Measurements from ENCODE around the gene TST. TPM values are rescaled to one million over a fixed set of nuclear protein-coding genes. Genes with fewer than 3 reads are reported as not detected.

The TST gene
- polyA plus RNA-seq, 1 of the 3 experiments (the other 2 are of a cell fraction), result 49.4 TPM

DNA sequence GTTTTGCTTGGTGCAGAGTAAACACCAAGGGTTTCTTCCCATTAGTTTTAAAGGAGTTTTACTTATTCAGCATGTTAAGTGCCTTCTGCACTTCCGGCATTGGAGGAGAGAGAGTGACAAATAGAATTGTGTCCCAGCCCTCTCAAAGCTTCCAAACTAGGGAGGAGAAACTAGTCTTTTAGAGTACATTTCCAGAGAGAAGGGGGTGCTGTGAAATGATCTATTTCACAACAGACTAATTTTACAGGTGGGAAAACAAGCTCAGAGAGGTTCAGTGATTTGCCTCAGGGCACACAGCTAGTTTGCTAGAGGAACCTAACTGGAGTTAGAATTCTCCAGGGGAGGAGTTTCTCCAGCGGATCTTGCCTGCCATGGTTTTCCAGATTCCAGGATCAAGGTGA lies 12.9 kb upstream of the TST start:
- H2AFZ ChIP-seq (ENCODE audit: low read depth), result no peak overlapping the region
- POLR2A ChIA-PET, result interaction anchor here (0.7 to 1.2 kb wide), 3 partner anchors 19 to 586 kb away, joined by 3 read pairs; partner anchors contain the start of gene KCTD17
- no peak overlapping the region for H3K9ac ChIP-seq
- 76% methylated on average over 2 of the region's 2 CpGs for WGBS (ENCODE audit: low lambda C conversion rate)
- H3K27ac ChIP-seq (ENCODE audit: low read depth in 2 of 2, low read length in 1 of 2), result no peak overlapping the region
- H3K9me2 ChIP-seq, result no peaks in the 10 kb centered on the region
- H3K27me3 ChIP-seq (ENCODE audit: insufficient read depth), result no peaks in the 10 kb centered on the region
- no peak overlapping the region for H3K4me3 ChIP-seq (ENCODE audit: low read depth in 2 of 2, low read length in 1 of 2)
- peaks cover 0 to 26% of the 10 kb centered on the region in 2 experiments for H3K36me3 ChIP-seq (replicated peaks in 1 of 2; ENCODE audit: control insufficient read depth in 1 of 2, insufficient read depth in 2 of 2, low read length in 1 of 2)
- no peaks in the 10 kb centered on the region for H3K4me1 ChIP-seq (ENCODE audit: control insufficient read depth in 1 of 2, insufficient read depth in 2 of 2, low read depth in 1 of 2, low read length in 1 of 2)
- H3F3A ChIP-seq (replicated peaks; ENCODE audit: insufficient read depth), result no peaks in the 10 kb centered on the region
- no peaks in the 10 kb centered on the region for H3K9me3 ChIP-seq
- H3K4me2 ChIP-seq, result no peak overlapping the region
- H4K20me1 ChIP-seq (ENCODE audit: insufficient read depth), result no peaks in the 10 kb centered on the region
- H3K79me2 ChIP-seq (ENCODE audit: insufficient read depth), result no peaks in the 10 kb centered on the region
- CTCF ChIA-PET, result interaction anchor here (0.7 to 2.0 kb wide), 7 partner anchors 9 to 228 kb away, joined by 3 to 8 read pairs (median 5); partner anchors contain the start of genes MPST and TST
- TF ChIP-seq EZH2phosphoT487 (IDR thresholded peaks at IDR 0.05; ENCODE audit: borderline replicate concordance, low read depth) (no peak), ELF1 (IDR thresholded peaks at IDR 0.05) (no peak), TCF12 (IDR thresholded peaks at IDR 0.05) (no peak), FOSL2 (IDR thresholded peaks at IDR 0.05; ENCODE audit: borderline replicate concordance, low read depth) (no peak), CTCF (IDR thresholded peaks at IDR 0.05) (no peak), JUND (IDR thresholded peaks at IDR 0.05) (no peak), GATA2 (CRISPR knock-in tag; IDR thresholded peaks at IDR 0.05) (no peak), USF1 (IDR thresholded peaks at IDR 0.05; ENCODE audit: borderline replicate concordance, low read depth) (no peak), FOXM1 (IDR thresholded peaks at IDR 0.05; ENCODE audit: low read depth) (no peak), YY1 (IDR thresholded peaks at IDR 0.05; ENCODE audit: low read depth) (no peak), FOXJ3 (CRISPR knock-in tag; IDR thresholded peaks at IDR 0.05) (no peak), USF2 (IDR thresholded peaks at IDR 0.05; ENCODE audit: borderline replicate concordance, low read depth, low read length) (no peak), POLR2AphosphoS5 (IDR thresholded peaks at IDR 0.05; ENCODE audit: low read depth, low read length) (no peak), PBX3 (IDR thresholded peaks at IDR 0.05) (no peak), RCOR1 (IDR thresholded peaks at IDR 0.05; ENCODE audit: low read length) (no peak), RFX5 (IDR thresholded peaks at IDR 0.05; ENCODE audit: low read length) (no peak), NRF1 (IDR thresholded peaks at IDR 0.05; ENCODE audit: low read depth, low read length) (no peak)
- TF ChIP-seq, protein P1, sequence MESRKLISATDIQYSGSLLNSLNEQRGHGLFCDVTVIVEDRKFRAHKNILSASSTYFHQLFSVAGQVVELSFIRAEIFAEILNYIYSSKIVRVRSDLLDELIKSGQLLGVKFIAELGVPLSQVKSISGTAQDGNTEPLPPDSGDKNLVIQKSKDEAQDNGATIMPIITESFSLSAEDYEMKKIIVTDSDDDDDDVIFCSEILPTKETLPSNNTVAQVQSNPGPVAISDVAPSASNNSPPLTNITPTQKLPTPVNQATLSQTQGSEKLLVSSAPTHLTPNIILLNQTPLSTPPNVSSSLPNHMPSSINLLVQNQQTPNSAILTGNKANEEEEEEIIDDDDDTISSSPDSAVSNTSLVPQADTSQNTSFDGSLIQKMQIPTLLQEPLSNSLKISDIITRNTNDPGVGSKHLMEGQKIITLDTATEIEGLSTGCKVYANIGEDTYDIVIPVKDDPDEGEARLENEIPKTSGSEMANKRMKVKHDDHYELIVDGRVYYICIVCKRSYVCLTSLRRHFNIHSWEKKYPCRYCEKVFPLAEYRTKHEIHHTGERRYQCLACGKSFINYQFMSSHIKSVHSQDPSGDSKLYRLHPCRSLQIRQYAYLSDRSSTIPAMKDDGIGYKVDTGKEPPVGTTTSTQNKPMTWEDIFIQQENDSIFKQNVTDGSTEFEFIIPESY (IDR thresholded peaks at IDR 0.05; ENCODE audit: borderline replicate concordance, low read depth), result no peak
- DNase-seq, result no peak

Data from SK-N-SH (cell line).